NT2/D1 (cell line): ENCODE measurements around the gene STAG1.

Experiments used
- SUZ12 ChIP-seq: IDR thresholded peaks from 2 replicates; pipeline ENCODE4 v1.6.1; 2011; ENCODE audit not compliant: insufficient read length, insufficient read depth; ENCODE audit errors: extremely low read depth
- YY1 ChIP-seq: IDR thresholded peaks from 2 replicates; pipeline ENCODE4 v1.6.1; 2011; ENCODE audit not compliant: insufficient read length, insufficient read depth
- ZNF274 ChIP-seq: IDR thresholded peaks from 2 replicates; pipeline ENCODE4 v1.6.1; 2011; ENCODE audit warnings: mild to moderate bottlenecking, low read depth, low read length

DNA sequence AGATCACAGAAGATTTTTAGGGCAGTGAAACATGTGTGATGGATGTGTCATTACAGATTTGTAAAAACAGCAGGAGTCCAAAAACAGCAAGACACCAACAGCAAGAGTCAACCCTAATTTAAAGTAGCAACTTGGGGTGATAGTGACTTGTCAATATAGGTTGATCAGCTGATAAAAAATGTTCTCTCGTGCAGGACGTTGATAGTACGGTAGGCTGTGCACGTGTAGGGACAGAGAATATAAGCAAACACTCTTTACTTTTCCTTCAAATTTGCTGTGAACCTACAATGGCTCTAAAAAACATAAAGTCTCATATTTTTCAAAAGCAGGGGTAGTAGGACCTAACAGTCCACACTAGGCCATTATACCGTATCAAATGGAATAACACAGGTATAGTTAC is 120.8 kb downstream of the STAG1 start:
- TF ChIP-seq YY1 (no peak), SUZ12 (no peak), ZNF274 (no peak)
